Renal cortex interstitium (tissue), 15 donors: ENCODE results near the gene TNFSF18. TPM values are rescaled to one million over a fixed set of nuclear protein-coding genes. Genes with fewer than 3 reads are reported as not detected.
"Not testable (repeated sequence)": the region's sequence is repeated elsewhere in the genome, so short reads cannot be mapped to it uniquely, and the experiment has no call there.

Source experiments
- DNase-seq, 11 donors: peaks; one replicate each; pipeline ENCODE4 v3.0.0-alpha.2; 2013; ENCODE audit warnings: low read depth in 9 of 11, low spot score in 4 of 11; ENCODE audit errors: extremely low read depth in 1 of 11
- long read RNA-seq, 16 experiments: transcript quantifications; one replicate each; lab custom pipeline, GENCODE V29; 2026
- polyA plus RNA-seq, 3 donors: library from polyadenylated mRNA; unstranded; fragments of 120-200 nt; gene quantifications; one replicate each; pipeline ENCODE4 v1.2.1, GENCODE V29; 2013; ENCODE audit not compliant: insufficient read length in 3 of 3

TNFSF18 gene, protein sequence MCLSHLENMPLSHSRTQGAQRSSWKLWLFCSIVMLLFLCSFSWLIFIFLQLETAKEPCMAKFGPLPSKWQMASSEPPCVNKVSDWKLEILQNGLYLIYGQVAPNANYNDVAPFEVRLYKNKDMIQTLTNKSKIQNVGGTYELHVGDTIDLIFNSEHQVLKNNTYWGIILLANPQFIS
- under 1 TPM; 0.13 to 0.37 (median 0.15) TPM for polyA plus RNA-seq
- long read RNA-seq, donor 1: 0 reads
- long read RNA-seq, donor 2: 0 reads
- long read RNA-seq, donor 3: 0 reads
- long read RNA-seq, donor 4: 0 reads
- long read RNA-seq, donor 5: 0 reads
- long read RNA-seq, donor 6: 0 reads
- long read RNA-seq, donor 7: 0 reads
- long read RNA-seq, donor 8: 0 reads
- long read RNA-seq, donor 9: 0 reads
- long read RNA-seq, donor 10: 0 reads
- long read RNA-seq, donor 11: 0 reads
- long read RNA-seq, donor 12: 0 reads
- long read RNA-seq, donor 13: 0 reads
- long read RNA-seq, donor 14: 0 reads
- long read RNA-seq, donor 15: 0 reads
- long read RNA-seq, donor 16: 0 reads

DNA sequence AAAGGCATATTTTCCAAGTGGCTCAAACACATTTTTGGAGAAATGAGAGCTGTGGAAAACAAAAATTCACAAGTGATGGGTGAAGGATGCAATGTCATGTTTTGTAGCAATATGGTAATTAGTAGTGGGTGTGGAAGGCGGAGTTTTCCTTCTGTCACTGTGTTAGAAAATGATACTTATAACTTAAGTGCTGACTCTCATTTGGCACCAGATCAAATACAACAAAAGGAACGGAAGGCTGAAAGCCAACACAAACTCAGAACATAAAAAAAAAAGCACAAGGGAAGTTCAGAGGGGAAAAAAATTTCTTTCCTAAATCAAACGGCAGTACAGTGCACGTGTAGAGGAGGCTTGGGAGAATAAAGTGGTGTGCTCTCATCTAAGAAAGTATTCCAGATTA lies at the start of gene TNFSF18:
Gene TNFSF18, minus strand, starts transcription at position 77 of the 400 bp plus-strand sequence. Its CDS starts 45 bp downstream, at position 32.
- peak in 10 of 11 donors; percentile 12 to 61 (median 36) for DNase-seq

DNA sequence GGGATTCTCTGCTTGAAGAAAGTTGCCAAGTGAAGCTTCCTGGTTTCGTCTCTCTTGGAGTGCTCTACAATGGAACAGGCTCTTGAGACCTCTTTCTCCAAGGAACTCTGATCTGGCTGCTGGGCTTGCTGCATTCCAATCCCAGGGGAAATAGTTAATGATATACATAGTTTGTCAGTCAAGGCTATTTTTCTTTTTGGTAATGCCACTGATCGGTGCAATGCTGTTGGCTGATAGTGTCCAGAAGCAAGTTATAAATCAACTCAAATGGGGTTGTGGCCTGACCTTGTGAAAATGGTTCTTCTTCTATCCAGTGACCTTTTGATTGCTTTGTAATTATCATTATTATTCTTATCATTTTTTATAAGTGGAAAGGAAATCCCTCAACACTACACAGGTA lies 48.4 kb upstream of the TNFSF18 start:
- DNase-seq: no peak

DNA sequence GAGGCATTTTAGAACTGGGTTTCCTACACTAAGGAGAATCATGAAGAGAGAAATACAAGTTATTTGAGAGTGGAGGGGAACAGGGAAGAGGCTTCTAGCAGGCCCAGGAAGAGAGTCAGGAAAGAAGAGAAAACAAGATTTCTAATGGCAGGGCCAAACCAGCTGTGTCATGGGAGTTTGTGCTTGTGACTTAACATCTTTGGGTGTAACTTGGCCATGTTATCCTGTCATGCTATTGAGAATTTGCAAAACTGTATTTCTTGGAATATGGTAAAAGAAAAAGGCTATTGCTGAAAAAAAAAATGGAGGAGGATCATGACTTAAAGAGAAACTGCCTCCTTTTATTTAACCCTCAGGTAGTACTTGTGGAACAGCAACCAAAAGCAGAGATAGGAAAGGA lies 47.4 kb upstream of the TNFSF18 start:
- DNase-seq: no peak

DNA sequence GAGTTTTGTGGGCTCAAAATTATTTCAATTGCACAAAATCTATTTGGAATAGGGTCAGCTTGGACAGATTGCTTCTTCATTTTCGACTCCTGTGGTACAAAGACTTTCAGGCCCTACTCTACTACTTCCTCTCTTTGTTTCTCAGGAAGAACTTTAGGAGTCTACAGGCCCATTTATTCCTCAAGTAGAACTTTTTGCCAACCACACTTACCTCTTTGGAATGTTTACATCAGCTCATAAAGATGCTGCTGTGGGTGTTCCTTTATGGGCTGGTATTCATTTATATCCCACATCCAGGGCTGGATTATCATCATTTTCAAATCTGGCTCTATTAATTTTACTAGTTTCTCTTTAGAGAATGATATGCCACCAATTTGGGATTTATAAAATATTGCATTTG lies 46.3 kb upstream of the TNFSF18 start:
- DNase-seq: no peak

DNA sequence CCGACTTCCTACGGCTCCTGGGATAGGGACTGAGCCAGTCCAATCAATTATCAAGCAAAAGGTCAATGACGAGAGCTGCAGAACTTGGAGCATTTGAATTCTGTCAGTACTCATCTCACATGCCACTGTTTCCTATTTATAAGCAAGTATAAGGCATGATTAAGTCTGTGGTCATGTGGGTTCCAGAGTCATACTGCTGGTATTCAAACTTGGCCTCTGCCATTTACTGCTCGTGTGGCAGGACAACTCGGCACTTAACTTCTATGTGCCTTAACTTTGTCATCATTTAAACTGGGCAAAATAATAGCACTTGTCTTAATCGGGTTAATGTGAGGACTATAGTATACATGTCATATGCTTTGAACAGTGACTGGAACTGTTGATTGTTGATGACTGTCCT lies 44.9 kb upstream of the TNFSF18 start:
- DNase-seq: no peak

DNA sequence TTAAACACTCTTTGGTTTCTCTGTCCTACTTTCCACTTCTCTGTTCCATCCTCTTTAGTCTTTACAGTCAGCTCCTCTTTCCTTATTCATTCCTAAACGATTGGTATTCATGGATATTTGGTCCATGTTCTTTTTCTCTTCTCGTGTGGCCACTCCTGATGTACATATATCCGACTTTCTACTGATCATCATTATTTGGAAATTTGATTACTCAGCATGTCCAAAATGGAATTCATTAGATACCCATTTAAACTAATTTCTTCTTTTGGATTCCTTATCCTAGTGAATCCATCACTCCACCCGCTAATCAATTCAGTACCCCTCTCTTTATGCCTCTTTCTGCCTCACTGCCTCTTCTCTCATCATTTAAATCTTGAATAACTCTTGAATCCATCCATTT lies 43.8 kb upstream of the TNFSF18 start:
- DNase-seq: no peak

DNA sequence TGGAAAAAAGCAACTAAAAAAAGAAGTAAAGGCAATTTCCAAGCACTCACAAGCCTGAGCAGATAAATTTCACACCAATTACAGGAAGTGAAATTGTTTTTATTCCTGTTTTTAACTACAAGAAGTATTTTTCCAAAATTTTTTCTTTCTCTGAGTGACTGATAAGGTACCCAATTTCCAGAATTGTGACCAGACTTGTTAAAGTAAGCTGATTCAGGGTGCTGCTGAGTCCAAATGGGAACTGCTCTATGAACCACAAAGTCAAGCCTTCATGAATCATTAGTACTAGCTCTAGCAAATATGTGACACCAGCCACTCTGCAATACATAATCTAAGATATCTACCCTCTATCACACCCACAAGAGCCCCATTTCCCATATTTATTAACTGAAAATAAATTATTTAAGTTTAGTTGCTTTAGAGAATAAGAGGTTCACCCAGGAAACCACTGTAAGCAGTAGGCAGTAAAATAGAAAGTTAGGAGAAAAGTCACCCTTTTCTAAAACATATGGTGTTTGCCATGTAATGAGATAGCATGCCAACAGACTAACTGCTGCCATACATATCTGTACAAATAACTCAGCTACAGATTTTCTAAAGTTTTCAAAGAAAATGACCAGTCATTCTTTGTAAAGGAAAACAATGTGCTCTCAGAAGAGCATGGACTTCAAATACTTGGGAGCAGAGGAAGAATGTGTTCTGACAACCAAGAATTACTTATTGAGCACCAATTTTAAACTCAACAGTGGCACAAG lies 43.1 kb upstream of the TNFSF18 start:
- no peak for DNase-seq

DNA sequence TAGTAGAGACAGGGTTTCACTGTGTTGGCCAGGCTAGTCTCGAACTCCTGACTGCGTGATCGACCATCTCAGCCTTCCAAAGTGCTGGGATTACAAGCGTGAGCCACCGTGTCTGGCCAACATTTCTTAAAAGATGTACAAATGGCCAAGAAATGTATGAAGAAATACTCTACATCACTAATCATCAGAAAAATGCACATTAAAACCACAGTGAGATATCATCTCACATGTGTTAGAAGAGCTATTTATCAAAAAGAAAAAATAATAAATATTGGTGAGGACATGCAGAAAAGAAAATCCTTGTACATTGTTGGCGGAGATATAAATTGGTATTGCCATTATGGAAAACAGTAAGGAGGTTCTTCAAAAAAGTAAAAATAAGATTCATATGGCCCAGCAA lies 33.6 kb upstream of the TNFSF18 start:
- no peak for DNase-seq

DNA sequence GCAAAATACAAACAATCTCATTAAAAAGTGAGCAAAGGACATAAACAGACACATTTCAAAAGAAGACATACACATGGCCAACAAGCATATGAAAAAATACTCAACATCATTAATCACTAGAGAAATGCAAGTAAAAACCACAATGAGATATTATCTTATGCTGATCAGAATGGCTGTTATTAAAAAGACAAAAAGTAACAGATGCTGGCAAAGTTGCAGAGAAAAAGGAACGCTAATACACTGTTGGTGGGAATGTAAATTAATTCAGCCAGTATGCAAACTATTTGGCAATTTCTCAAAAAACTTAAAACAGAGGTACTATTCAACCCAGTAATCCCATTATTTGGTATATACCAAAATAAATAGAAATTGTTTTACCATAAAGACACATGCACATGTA lies 32.2 kb upstream of the TNFSF18 start:
- no peak for DNase-seq

DNA sequence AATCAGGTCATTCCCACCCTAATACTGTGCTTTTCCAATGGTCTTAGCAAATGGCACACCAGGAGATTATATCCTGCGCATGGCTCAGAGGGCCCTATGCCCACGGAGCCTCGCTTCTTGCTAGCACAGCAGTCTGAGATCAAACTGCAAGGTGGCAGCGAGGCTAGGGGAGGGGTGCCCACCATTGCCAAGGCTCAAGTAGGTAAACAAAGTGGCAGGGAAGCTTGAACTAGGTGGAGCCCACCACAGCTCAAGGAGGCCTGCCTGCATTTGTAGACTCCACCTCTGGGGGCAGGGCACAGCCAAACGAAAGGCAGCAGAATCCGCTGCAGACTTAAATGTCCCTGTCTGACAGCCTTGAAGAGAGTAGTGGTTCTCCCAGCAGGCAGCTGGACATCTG lies 23.5 kb upstream of the TNFSF18 start:
- DNase-seq: not testable (repeated sequence)

DNA sequence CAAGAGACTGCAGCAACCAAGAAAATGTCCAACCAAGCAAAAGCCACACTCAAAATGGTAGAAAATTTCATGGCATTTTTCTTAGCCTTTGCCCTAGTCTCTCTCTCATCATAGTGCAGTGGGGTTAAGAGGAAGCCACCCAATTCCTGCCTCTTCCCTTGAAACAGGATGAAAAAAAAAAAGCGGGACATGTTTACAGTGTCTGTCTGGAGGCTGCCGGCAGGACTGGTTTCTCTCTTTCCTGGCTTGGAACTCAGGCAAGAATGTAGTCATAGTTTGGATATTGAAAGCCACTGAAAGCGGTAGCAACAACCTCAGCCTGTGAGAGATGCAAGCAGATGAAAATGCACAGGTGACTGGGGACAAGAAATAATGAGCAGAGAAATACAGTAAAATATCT lies 13.3 kb upstream of the TNFSF18 start:
- no peak for DNase-seq

DNA sequence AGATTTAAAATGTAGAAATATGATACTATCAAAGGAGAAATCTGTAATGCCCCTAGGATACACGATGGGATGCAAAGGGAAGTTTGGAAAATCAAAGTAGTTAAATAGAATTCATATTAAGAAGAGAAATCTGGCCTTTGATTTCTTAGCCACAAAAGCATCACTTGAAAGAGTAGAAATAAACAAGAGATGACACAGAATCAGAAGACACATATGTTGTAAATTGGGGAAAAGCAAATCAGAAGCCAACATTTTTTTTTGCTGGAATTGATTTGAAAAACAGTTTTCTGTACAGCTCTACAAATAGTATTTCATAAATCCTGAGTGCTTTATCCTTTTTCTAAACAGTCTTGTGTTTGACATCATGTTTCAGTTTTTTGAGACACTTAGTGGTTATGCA lies 12.4 kb upstream of the TNFSF18 start:
- no peak for DNase-seq

DNA sequence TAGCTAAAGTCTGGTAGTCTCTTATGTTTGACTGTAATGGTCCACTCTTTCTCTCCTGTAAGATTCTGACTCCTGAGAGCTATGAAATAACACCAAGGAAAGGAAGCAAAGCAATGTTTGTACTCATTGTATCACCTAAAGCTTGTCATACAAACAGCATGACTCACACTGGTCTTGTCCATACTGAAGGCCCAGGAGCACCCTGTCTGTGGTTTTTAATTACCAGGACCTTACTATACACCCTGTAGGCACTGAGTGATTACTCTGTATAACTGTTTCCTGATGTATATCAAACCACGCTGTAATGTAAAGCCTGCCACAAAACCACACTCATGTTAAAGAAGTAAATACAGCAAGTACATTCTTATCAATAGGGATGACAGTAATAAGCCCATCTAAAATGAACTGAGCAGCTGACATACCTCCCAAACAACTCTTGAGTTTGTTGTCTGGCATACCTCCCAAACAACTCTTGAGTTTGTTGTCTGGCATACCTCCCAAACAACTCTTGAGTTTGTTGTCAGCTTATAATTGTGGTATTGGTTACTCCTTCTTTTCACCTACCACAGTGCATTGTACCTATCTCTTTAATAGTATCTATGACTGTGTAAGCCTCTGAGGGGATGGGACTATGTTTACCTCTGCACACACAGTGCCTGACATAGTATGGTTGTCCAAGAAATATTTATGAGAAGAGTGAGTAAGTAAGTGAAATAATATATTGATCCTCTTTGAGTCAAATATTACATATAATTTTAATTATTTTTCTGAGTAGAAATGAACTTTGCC lies 11.6 kb upstream of the TNFSF18 start:
- no peak for DNase-seq

DNA sequence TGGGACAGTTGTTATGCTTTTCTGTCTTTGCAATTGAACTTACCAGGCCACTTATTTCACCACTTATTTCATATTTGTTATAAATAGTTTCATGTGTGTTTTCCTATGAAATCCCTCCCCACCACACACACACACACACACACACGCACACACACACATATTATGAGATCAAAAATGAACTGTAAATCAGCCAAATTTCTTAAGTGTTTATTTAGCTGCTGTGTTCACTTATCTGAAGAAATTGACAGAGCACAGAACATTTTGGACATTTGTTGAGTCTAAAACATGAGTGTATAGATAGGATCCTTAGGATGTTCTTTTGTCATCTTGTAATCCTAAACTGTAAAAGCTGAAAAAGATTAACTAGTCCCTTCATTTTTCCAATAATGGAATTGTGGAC lies 7.8 kb upstream of the TNFSF18 start:
- no peak for DNase-seq

DNA sequence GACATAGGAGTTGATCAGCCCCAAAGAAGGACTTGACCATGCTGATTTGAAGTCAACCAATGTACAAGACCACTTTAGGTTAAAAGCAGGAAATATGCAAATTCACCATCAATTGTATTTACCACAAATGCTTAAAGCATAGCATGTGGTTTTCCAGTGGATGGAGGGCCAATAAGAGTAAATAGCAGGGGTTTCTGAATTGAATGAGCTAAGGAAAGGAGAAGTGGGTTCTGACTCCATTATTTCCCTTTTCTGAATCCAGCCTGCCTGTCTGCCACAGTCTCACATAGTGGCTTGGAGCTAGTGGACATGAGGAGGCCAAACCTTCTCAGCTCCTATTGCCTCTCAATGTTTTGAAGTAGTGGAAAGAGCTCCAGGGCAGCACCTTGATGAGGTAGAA lies 7.2 kb upstream of the TNFSF18 start:
- DNase-seq: no peak

DNA sequence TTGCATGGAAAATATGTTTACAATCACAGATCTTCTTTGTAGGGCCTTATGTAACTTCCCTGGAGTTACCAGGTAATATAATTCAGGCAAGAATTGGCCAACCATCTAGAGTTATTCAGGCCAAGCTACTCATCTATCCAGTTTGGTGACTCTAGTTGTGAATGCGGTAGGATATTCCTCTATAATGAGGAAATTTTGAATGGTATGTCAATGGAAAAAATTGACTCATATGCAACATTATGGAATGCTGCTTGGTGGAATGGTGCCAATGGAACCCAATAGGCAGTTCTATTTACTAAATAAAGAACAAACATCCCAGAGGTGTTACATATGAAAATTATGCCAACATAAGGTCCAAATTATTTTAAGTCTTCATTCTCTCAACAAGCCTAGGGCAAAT lies 5.6 kb upstream of the TNFSF18 start:
- no peak for DNase-seq

DNA sequence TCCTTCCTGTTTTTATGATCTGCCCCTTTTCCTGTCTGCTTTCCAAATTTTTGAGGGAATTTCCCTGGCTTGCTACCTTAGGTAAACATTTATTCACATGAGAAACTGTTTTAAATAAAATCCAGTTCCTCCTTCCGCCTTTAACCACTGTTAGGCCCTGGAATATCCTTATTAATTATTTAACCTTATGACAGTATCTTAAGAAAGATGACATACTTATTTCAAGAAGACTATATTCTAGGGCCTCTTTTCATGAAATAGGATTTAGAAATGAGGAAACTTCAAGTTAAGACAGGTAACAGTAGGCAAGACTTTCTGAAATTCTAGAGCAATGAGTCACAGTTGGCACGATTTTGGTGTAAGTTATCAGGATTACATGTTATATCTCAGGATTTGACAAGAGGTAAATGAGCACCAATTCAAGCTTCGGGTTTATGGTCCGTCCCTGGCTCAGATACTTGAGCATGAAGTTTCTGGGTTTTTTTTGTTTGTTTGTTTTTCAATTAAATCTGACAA lies 2.0 kb upstream of the TNFSF18 start:
- DNase-seq: no peak

DNA sequence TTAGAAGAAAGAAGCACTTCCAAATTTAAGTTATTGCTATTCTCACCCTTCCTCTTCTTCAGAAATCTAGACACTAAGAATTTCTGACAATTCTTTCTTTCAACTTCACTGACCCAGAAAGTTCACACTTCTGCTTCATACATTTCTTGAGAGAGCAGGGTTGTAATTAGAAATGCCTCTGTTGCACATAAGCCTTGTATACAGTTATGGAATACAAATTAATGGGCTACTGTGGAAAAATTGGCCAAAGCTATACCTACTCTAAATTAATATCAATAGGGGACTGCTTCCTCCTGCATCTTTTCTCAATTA lies 1.5 kb downstream of the TNFSF18 start:
- no peak for DNase-seq

DNA sequence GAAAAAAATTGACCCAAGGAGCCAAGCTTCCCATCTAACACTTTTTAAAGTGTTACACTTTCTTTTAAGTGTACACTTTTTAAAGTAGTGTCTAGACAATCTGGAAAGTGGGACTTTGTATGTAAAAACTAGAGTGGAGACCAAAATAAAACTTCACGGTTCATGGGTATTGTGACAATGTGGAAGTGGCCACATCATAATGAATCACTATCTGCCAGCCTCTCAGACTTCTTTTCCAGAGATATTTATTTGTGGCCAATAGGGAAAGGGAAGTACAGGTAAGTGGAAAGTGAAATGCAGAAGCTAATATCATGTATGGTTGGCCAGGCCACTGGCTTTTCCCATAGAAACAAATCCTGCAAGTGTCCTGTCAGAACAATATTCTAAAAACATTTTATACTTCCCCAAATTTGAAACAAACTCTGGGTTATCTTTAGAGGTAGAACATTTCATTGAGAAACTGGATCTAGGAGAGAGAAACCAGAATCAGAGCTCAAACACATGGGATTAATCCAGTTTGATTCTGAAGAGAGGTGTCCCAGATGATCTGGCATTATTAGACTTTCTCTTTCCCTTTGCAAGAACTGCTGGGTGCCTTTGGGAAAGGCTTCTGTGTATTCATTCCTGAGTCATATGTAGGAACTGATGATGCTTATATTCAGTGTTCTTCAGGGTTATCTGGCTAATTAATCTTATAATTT lies 2.0 kb downstream of the TNFSF18 start:
- DNase-seq: no peak
